NOMO-1 (cell line): ENCODE data around the gene VPS13D.
"Not testable (repeated sequence)": the region's sequence is repeated elsewhere in the genome, so short reads cannot be mapped to it uniquely, and the experiment has no call there.

ENCODE experiments used
- DNase-seq, 2 experiments: peaks; one replicate each; lab custom pipeline; 2025; ENCODE audit not compliant: unreplicated experiment in 2 of 2; lab: John Stamatoyannopoulos, UW

VPS13D gene

DNA sequence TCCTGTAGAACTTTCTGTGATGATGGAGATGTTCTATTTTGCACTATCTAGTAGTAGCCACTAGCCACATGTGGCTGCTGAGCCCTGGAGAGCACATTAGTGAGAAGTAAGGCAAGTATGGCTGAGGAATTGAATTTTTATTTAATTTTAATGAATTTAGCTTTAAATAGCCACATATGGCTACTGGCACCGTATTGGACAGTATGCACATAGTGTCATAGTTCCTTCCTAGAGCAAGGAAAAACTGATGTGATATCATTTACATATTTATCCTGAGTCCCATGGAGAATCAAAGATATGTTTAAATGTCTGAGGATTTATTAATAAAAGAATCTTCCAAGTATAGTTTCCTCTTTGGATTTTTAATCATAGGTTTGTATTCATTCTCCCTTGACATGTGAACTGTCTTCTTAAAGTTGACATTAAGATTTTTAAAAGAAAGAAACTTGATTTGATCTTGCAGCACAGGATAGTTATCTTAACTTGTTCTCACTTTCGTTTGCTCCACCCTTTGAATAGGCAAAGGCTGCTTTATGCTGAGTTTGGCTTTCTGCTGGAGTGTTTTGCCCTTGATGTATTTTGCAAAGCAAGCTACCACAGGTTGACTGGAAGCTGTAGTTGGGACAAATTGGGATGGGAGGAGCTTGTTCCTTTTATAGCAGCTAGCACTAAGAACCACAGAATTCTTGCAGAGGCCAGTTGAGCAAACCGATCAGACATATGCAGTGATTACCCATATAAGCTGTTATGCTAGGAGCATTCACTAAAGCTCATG lies 129.7 kb downstream of the VPS13D start:
- DNase-seq, result no peak

DNA sequence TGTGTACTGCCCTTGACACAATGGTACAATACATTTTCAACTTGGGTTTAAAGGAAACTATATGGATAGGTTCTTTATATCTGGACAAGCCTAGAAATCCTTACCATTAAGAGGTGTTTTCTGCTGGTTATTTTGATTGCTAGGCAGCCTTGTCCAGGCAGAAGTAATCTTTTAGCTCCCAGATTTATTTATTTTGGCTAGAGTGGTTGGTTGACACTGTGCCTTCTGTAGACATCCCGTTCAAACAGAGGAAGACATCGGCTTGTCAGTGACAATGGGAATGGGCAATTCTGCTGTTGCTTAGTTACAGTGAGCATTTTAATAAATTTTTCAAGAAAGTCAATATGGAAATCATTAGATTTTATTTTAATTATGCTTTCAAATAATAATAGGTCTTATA lies 138.8 kb downstream of the VPS13D start:
- no peak for DNase-seq

DNA sequence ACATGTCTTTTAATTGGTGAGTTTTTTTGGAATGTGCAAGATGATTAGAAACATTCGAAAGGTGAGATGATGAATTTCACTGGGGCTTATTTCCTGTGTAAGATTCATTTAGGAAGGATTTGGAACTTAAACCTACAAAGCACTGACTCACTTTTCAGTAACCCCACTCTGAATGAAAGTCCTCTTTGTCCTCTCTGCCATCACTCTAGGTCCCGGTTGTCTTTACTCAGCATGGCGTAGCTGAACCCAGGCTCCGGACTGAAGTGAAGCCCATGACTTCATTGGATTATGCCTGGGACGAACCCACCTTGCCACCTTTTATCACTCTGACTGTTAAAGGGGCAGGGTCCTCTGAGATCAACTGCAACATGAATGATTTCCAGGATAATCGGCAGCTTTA lies 139.4 kb downstream of the VPS13D start:
- DNase-seq, result no peak

DNA sequence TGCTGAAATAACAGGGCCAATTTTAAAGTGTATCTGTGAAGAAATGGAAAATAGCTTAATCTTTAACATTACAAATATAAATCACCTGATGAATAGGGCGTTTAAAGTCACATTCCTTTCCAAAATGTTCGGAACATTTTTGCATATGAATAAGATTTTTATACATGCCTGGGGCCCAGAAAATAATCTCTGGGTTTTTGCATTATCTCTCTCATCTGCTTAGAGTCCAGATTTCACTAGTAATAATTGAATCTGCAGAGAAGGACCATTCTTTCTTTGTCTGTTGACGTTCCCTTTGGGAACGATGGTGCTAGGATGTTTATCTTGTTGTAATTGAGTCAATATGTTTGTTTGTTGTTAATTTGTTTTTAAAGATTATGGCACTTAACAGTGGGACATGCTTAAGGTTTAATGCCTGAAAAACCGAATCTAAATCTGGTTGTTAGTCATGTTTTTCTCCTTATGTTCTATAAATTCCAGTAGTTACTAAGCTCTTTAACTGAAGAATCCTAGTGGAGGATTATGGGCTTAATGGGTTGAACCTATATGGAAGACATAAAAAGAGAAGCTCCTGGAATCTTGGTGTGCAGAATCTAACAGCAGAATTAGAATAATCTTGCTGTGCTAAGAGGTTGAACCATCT lies 140.6 kb downstream of the VPS13D start:
- DNase-seq, result no peak

DNA sequence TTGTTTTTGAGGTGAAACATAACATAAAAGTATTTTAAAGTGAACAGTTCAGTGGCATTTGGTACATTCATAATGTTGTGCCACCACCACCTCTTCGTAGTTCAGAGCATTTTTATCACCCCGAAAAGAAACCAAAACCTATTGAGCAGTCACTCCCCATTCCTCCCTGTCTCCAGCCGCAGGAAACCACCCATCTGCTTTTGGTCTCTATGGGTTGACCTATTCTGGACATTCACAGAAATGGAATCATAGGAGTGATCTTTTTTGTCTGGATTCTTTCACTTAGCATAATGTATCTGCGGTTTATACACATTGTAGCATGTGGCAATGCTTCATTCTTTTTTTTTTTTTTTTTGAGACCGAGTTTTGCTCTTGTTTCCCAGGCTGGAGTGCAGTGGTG lies 141.2 kb downstream of the VPS13D start:
- no peak for DNase-seq

DNA sequence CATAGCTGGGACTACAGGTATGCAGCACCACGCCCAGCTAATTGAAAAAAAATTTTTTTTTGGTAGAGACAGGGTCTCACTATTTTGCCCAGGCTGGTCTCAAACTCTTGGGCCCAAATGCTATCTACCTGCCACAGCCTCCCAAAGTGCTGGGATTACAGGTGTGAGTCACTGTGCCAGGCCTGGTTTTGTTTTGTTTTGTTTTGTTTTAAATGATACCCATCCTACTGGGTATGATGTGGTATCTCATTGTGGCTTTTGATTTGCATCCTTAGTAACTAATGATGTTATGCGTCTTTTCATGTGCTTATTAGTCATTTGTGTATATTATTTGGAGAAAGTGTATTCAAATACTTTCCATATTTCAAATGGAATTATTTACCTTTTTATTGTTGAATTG lies 142.3 kb downstream of the VPS13D start:
- no peak for DNase-seq

DNA sequence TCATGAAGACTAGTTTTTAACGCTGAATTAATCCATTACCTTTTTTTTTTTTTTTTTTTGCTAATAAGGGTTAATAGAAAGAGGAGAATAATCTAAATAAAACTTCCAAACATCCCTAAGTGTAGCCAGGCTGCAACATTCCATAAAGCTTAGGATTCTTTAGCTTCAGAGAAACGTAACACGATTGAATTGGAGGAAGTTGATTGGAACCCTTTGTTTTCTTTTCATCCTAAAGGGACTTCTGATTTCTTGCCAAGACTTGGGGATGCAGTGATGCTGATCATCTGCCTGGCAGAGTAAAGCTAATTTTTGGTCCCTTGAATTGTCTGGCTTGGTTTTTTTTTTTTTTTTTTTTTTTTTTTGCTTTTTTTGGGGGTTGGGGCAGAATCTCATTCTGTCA lies 142.9 kb downstream of the VPS13D start:
- no peak for DNase-seq

DNA sequence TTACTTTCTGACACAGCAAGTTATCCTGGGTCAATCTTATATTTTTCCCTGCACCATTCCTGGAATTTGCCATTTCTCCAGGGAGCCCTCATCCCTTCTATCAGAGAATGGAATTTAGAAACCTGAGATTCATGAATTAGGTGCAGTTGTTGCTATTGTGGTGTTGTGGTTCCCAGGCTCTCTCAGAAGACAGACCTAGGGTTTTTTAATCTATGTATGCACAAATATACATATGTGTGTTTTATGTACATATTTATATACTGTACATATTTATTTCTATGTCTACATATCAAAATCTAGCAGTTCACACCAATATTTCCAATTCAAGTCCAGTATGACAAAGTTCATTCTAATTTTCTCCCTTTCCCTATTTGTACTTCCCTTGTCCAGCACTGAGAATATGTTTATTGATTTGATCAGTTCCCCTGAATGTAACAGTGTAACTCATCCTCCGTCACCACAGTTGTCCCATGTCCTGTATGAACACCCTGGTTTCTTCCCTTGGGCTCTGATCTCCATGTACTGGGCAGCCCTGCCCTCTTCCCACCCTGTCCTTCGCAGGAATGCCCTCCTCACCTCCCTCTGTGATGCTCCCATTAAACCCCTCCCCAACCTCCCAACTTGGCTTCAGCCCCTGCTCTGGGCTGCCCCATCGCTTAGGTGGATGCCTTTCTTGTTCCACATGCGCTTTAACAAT lies 145.5 kb downstream of the VPS13D start:
- DNase-seq, result no peak

DNA sequence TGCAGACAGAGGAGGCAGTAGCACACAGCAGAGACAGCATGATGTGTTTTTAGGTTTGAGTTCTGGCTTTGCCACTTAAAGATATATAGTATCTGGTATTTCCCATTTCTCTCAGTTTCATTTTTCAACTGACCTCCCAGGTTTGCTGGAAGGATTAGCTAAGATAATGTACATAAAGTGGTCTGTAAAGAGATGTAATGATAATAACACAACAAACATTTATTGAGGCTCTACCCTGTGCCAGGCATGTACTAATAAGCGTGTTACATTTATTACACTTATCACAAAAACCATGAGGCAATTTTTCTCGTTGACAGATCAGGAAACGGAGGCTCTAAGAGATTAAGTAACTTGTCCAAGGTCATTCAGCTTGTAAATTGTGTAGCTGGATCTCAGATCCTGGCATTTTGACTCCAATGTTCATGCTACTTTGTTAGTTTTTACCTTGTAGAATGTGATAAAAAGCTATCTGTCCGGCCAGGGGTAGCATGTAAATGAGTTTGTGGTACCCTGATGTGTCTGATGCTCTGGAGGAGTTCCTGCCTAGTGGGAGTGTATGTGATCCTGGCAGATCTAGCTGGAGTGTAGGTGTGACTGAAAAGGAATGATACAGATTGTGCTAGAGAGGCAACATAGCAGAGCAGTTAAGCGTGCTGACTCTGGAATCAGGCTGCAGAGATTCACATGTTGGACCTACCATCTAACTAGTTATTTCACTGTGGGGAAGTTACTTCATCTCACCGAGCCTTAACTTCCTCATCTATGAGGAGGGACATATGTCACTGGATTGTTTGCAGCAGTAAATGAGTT lies 146.6 kb downstream of the VPS13D start:
- DNase-seq, result peak; percentile 41 to 86

DNA sequence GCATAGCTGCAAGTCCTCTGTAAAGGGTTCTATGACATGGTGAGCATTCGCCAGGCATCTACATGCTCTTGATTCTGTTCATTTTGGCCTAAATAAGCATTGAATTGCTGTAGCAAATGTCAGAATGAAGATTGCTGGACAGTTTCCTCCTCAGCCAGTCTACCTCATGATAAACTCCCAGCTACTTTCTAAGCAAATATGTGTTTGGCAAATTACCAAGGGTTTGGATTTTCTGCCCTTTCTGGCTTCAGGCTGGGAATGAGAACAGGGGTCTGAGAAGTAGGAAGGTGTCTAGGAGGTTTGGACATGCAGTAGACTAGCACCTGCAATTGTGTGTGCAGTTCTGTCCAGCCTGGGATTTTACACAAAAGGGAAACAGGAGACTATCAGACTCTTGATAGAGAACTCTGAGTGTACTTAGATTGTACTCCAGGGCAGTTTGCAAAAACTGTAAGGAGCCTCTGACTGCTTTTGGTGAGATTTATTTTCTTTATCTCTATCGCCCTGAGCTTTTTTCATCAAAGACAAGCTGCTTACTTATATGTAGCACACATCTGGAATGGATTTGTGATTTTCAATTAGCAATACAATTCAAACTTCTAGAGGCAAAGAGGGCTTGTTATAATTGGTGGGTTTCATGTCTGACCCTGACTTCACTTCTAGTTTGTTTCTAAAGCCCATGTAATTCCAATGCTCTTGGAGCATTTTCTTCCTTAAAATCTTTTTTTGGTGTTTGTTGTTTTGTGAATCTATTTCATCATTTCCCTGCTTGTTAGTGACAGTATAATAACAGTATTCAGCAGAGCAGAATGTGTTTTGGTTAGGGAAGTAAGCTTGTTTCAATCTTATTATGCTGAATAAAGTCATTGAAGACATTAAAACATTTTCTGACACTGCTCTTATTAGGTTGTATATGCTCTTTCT lies 150.8 kb downstream of the VPS13D start:
- no peak for DNase-seq

DNA sequence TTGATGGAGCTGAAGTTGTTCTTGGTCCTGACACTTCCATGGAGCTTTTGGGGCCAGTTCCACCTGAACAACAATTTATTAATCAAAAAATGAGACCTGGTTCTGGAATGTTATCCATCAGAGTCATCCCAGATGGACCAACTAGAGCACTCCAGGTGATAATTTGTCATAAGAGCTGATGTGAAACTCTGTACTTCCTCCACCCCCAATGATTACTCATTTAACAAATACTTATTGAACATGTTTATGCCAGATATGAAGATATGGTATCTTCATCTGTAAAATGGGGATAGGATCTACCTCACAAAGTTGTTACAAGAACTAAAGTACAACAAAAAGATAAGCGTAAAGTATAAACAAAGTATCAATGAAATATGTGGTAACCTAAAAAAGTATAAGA lies 153.2 kb downstream of the VPS13D start:
- no peak for DNase-seq

DNA sequence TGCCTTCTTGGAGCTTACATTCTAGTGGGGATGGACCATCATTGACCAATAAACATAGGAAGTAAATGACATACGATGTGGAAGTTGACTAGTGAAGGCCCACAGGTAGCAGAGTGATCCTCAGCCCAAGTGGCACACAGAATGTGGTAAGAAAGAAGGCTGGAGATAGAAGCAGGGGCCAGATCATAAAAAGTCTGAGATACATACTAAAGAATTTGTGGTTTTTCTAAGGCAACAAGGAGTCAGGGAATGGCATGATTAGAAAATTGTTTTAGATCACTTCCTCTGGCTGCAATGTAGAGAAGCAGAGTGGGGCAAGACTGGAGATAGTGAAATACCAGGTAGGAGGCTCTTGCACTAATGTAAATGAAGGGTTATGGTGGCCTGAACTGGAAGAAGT lies 154.0 kb downstream of the VPS13D start:
- DNase-seq, result no peak

DNA sequence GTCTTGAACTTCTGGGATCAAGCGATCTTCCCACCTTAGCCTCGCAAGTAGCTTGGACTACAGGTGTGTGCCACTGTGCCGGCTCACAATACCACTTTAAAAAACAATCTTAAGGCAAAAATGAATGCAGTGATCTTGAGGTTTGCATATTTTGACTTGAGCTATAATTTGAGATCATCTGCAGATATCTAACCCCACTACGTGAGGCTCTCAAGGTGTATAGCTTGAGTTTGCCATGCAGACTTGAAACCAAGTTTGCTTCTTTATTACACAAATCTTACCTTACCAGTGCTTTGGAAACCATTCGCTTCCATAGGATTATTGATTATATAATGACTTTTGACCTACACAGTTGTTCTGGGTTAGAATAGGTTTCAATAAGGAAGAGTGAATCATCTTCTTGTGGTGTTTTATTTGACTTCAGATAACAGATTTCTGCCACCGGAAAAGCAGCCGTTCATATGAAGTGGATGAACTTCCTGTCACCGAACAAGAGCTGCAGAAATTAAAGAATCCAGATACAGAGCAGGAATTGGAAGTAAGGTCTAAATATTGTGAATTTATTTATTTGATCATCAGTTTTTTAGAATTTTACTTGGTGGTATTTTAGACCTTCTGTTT lies 155.1 kb downstream of the VPS13D start:
- no peak for DNase-seq

DNA sequence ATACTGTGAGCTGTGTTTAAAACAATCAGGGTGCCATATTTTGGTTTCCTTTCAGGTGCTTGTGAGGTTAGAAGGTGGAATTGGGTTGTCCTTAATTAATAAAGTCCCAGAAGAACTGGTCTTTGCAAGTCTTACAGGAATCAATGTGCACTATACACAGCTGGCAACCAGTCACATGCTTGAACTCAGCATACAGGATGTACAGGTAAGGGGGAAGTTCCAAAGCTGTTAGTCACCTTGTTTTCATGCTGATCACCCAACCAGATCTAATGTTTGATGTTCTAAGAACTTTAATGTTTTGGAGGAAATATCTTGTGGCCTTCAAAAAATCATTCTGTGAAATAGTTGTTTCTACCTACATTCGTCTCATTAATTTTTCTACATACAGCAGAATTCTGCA lies 156.3 kb downstream of the VPS13D start:
- DNase-seq, result no peak

DNA sequence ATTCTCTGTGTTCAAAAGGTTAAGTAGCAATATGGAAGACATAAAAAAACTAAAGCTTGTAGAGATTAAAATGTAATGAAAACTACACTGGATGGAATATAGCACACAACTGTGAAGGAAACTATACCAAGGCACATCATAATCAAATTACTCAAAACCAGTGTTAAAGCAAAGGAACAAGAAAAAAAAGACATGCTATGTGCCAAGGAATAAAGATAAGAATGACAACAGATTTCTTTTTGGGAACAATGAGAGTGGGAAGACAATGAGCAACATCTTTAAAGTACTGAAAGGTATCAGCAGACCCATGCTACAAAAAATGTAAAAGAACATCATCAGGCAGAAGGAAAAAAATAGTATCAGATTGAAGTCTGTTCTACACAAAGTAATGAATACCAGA lies 157.8 kb downstream of the VPS13D start:
- DNase-seq, result no peak

DNA sequence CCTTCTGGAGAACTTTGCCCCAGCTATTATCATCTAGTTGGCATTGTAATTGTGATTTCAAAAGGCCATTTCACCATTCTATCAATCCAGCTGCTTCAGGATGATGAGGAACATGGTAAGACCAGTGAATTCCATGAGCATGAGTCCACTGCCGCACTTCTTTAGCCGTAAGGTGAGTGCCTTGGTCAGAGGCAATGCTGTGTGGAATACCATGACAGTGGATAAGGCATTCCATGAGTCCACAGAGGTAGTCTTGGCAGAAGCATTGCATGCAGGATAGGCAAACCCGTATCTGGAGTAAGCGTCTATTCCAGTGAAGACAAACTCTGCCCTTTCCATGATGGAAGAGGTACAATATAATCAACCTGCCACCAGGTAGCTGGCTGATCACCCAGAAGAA lies 160.5 kb downstream of the VPS13D start:
- not testable (repeated sequence) for DNase-seq

DNA sequence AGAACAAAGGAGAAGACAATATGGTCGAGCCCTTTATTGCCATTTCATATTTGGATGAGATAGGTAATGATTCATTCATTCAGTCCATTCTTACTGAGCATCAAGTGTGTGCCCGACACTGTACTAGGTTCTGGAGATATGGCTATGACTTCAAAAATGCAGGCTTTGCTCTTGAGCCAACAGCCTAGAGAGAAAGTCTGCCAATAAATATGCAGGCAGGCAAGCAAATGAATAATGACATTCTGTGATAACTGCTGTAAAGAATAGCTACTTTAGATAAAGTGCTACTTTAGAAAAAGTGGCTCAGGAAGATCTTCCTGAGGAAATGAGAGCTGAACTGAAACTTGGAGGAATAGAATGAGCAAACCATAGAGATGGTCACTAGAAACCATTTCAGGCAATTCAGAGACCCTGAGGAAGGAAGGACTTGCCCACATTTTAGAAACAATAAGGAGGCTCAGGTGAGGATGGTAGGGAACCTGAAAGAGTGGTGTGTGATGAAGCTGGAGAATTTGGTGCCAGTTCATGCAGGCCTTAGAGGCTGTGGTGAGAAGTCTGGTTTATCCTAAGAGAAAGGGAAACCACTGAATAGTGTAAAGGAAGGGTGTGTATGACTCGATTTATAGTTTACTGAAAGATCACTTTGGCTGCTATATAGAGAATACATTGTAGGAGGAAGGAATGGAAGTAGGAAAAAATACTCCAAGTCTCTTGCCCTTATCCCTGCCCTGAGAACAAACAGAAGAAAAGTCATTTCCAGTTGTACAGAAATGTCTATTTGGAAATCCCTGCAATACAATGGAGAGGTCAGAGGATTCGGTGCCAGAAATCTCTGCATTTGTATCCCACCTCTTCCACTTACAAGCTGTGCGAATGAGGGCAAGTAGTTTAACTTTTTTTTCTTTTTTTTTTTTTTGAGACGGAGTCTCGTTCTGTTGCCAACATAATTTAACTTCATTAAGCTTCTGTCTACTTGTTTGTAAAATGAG lies 167.9 kb downstream of the VPS13D start:
- DNase-seq, result no peak

DNA sequence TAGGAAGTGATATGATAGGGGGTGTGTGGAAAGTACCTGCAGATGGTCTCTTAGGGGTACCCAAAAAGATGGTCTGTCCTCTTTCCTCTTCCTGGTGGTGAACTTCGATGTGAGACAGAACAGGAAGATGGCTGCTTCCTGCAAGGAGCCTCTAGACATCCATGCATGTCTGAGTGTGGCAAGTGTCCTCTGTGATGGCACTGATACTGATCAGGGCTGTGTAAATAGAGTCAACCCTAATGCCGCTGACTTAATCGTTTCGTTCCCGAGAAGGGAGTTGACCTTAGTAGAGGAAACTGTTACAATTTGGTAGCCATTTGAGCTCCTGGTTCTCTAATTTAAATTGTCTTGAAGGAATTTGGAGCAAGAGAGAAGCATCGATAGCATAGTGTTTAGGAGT lies 168.6 kb downstream of the VPS13D start:
- DNase-seq, result no peak
